Cardiac fibroblast (primary cell): ENCODE measurements around the gene FGGY.
A peak's percentile ranks its signal among the peaks of the same experiment; 100 is the strongest.

ENCODE experiments used
- DNase-seq, 2 donors: peaks; one replicate each; pipeline versions ENCODE4 v3.0.0 to v3.0.0-alpha.2; 2010; ENCODE audit warnings: low read depth in 2 of 2
- H3K4me3 ChIP-seq, 2 donors: replicated peaks in 1 of 2; 1 replicate in 1 of 2; 2 replicates in 1 of 2; pipeline ENCODE4 v1.5.1; 2011; ENCODE audit warnings: low read depth in 2 of 2, low read length in 2 of 2, mild to moderate bottlenecking in 2 of 2, moderate library complexity in 1 of 2
- TF ChIP-seq, protein P1 (sequence below): IDR thresholded peaks from one replicate; pipeline ENCODE4 v1.5.1; 2011; ENCODE audit warnings: low read depth, mild to moderate bottlenecking, low read length, inconsistent platforms

Gene FGGY

DNA sequence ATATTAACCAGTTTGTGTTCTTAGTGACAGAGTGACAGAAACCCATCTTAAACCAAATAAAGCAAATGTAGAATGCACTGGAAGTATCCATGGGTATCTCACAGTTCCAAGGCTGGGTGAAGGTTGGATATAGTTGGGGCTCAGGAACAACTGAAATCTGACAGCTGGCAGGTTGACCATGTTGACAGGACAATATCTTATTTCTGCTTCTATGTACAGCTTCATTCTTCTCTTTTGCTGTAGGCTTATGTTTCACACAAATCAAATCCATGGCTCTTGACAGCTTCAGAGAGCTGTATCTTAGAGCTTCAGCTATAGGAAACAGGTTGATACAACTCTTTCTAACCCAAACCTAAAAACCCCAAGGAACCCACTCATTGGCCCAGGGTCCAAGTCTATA, 34.3 kb upstream of the FGGY start:
- DNase-seq = no peak
- no peak overlapping the region for H3K4me3 ChIP-seq
- TF ChIP-seq, protein P1, sequence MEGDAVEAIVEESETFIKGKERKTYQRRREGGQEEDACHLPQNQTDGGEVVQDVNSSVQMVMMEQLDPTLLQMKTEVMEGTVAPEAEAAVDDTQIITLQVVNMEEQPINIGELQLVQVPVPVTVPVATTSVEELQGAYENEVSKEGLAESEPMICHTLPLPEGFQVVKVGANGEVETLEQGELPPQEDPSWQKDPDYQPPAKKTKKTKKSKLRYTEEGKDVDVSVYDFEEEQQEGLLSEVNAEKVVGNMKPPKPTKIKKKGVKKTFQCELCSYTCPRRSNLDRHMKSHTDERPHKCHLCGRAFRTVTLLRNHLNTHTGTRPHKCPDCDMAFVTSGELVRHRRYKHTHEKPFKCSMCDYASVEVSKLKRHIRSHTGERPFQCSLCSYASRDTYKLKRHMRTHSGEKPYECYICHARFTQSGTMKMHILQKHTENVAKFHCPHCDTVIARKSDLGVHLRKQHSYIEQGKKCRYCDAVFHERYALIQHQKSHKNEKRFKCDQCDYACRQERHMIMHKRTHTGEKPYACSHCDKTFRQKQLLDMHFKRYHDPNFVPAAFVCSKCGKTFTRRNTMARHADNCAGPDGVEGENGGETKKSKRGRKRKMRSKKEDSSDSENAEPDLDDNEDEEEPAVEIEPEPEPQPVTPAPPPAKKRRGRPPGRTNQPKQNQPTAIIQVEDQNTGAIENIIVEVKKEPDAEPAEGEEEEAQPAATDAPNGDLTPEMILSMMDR = no peak

DNA sequence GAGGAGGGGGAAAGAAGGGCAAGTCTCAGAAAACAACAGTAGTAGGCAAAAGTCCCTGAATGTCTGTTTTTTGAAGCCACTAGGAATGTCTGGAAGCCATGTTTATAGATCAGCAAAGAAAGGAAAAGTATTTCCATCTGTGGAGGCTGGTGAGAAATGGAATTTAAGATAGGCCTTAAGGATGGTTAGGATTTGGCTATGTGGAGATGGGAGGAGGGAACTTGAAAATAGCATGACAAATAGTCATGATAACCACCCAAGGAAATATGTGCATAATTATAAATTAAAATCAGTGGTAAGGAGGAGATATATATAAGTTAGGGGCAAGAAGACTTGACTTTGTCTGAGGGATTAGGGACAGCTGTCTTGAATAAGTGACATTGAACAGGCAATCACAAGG, 33.8 kb upstream of the FGGY start:
- DNase-seq = no peak

DNA sequence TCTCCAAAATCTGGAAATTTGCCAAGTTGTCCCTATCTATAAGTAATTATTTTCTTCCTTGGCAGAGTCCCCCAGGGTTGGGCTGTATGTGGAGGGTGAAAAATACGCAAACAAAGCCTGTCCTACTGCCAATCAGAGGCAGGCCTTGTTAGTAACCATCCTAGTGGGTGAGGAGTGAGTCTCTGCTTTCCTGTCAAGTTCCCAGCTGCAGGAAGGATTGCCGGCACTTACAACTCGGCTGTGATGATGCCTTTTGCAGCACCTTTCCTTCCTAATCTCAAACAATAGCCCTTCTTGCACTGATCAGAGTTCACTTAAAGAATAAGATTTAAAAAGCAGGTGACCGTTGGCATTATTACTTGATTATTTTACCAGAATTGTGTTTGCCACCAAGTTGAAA, 31.3 kb upstream of the FGGY start:
- TF ChIP-seq, protein P1 = no peak
- no peak for DNase-seq

More for the DNA sequence above, 33.8 kb upstream of the FGGY start:
- TF ChIP-seq, protein P1 = no peak
- H3K4me3 ChIP-seq = no peak overlapping the region

DNA sequence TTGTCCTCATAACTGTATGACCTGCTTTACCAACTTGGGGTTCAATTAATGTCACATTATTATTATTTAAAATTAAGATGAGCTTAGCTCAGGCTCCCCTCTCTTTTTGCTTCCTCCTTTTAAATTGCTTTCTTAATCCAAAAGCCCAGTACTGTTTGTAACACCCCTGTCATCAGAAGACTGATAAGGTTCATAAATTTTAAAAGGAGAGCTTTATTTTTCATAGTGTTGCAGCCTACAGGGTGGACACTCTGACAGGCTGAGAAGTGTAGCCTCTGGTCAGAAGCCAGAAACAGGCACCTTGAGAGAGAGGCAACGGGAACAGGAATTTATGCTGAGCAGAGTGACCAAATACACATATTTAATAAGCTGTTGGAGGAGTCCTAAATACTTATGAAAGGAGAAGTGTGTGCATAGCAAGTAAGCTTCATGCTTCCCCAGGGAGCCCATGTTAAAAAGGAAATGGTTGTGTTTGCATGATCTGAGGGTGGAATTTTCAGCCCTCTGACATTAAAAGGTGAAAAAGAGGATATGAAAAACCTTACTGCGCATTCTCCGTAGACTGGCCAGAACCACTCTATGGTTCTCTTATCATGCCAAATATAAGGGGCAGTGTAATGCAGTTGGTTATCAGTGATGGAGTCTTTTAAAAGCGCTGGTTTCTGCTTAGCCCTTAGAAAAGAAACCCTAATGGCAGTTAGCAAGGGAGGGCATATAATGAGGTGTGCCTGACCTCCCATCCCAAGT, 30.5 kb upstream of the FGGY start:
- TF ChIP-seq, protein P1 = no peak
- no peak overlapping the region for H3K4me3 ChIP-seq
- peak in 1 of 2 donors; percentile 31 for DNase-seq

More for the DNA sequence above, 31.3 kb upstream of the FGGY start:
- H3K4me3 ChIP-seq = no peak overlapping the region

DNA sequence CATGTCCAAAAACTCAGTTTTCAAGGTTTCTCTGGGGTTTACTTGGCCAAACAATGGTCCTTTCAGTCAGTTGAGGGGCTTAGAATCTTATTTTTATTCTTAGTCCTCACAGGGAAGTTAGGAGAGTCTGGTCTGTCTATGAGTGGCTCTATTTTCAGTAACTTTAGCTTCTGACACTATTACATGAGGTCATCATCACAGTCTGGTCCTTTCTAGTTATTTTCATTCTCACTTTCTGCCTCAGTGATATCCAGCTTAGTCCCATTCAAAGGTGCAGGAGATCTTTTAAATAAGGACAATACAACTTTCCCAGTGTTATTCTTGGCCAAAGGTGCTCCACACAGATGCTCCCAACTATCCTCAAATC, 30.0 kb upstream of the FGGY start:
- DNase-seq = no peak
- TF ChIP-seq, protein P1 = no peak
- no peak overlapping the region for H3K4me3 ChIP-seq

DNA sequence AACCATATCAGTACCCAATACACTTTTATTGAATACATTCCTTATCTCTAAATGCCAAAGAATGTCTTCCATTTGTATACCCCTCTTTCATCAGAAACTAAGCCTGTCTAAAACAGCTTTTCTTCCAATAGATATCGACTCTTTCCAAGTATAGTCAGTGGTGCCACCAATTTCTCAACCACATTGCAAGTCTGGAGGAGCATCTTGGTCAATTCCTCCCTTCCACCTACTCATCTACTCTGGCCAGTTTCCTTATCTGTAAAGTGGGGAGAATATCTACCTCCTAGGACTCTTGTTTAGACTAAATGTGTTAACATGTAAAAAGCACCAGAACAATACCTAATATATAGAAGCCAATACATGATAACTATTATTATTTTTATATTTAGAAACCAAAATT, 28.5 kb upstream of the FGGY start:
- TF ChIP-seq, protein P1 = no peak
- no peak for DNase-seq
- H3K4me3 ChIP-seq = no peak overlapping the region
